LNCaP clone FGC (cell line): ENCODE data around the gene TMEM108.

Source experiments
- DNase-seq: peaks from one replicate; pipeline ENCODE4 v3.0.0-alpha.2; 2011; ENCODE audit warnings: low read depth
- H3K4me3 ChIP-seq: 2 replicates; pipeline ENCODE4 v1.5.1; 2011; ENCODE audit warnings: mild to moderate bottlenecking, low read depth, low read length, control low read depth
- TF ChIP-seq, protein P1 (sequence below): IDR thresholded peaks from 2 replicates; pipeline ENCODE4 v1.5.1; 2012; ENCODE audit warnings: mild to moderate bottlenecking; ENCODE audit not compliant: control insufficient read depth, insufficient read depth; ENCODE audit errors: extremely low read depth

TMEM108 gene

DNA sequence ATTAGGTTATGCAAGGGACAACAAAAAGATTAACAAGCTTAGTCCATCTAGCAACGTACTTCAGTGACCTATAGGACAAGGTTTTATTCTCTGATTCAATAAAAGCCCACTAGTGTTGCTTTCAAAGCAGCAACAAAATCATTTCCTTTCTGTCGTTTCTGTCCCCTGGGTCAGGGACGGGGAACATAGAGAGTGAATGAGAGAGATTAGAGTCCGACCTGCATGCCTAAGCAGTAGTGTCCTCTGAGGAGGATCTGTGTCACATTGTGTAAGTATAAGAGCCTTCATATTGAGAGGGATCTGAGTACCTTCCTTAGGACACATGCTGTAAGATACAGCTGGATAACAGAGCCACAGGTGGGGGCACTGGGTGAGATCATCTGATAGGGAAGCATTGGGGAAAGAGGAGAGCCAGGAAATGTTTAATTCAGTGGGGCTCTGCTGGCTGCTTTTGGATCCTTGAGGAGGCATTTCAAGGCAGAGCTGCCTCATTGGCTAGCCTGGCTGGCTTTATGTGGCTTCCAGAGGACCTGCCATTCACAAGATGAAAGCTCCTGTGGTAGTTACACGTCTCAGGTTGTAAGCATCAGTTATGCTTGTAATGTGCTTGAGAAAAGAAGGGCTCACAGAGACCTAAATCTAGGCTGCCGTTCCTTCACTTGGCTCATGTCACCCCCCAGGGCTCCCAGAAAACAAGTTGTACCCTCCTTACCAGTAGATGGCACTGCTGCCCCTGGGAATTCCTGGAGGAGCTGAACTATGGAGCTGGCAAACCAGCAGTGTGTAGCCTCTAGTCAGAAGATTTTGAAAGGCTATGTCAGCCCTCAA lies 2.7 kb downstream of the TMEM108 start:
- TF ChIP-seq, protein P1, sequence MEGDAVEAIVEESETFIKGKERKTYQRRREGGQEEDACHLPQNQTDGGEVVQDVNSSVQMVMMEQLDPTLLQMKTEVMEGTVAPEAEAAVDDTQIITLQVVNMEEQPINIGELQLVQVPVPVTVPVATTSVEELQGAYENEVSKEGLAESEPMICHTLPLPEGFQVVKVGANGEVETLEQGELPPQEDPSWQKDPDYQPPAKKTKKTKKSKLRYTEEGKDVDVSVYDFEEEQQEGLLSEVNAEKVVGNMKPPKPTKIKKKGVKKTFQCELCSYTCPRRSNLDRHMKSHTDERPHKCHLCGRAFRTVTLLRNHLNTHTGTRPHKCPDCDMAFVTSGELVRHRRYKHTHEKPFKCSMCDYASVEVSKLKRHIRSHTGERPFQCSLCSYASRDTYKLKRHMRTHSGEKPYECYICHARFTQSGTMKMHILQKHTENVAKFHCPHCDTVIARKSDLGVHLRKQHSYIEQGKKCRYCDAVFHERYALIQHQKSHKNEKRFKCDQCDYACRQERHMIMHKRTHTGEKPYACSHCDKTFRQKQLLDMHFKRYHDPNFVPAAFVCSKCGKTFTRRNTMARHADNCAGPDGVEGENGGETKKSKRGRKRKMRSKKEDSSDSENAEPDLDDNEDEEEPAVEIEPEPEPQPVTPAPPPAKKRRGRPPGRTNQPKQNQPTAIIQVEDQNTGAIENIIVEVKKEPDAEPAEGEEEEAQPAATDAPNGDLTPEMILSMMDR = peak; percentile 89
- DNase-seq = peak; percentile 28
- no peak overlapping the region for H3K4me3 ChIP-seq

DNA sequence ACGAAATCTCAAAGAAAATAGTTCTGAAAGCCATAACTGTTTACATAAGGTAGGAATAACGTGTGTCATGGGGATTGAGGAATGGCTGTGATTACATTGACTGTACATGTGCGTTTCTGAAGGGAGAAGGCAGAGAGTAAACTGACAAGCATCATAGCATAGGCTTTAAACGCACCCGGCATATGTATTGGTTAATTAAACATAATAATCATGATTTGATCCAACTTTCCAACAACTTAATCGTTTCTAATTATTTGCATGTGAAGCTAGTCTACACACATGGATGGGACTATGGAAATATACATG lies 3.3 kb downstream of the TMEM108 start:
- no peak overlapping the region for H3K4me3 ChIP-seq
- DNase-seq = no peak
- TF ChIP-seq, protein P1 = no peak

DNA sequence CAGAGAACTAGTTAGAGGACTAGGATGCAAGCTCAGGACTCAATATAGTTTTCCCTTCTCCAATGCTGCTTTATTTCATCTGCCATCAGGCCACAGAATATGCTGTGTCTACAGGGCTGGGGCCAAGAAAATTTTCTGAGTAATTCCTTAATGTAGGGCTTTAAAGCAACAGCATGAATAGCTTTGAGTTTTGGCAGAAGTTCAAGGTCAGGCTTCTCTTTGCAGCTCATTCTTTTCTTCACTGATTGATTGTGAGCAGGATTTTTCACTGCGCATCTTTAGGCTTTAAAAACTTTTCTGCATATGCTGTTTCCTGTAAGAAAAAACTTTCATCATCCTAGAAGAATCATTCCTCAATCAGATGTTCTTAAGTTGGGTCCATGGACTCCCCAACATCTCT lies 4.6 kb downstream of the TMEM108 start:
- TF ChIP-seq, protein P1 = no peak
- no peak for DNase-seq
- no peak overlapping the region for H3K4me3 ChIP-seq

DNA sequence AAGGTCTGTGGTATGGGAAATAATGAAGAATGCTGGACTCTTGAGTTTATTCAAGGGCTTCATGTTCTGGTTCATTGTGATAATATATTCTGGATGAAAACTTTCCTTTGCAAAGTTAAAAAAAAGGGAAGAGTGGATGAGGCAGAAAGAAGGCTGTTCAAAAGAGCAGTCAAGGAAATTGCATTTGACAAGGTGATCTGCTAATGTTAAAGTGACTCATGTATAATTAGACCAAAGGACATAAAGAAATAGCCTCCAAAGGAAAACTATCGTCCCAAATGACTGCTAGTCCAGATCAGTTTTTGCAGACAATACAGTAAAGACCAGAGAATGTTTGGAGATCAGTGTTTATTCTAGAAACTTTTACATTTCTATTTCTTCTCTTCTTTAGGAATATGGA lies 9.8 kb downstream of the TMEM108 start:
- no peak overlapping the region for H3K4me3 ChIP-seq
- TF ChIP-seq, protein P1 = no peak
- no peak for DNase-seq

DNA sequence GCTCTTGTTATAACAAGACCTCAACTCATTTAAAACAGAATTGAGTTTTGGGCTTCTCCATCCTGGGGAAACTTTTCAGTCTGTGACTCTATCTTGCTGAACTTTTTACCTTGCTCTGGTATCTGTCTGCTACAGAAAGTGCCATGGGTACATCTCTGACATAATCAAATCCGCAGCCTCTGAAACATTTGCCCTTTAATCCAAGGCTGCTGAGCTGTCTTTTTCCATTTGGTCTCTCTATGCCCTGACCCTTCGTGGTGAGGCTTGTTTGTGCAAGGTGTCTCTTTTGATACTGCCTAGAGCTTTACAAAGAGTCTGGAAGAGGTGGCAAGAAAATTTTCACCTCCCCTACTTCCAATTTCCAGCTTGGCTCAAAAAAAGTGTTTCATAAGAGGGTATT lies 11.3 kb downstream of the TMEM108 start:
- TF ChIP-seq, protein P1 = no peak
- H3K4me3 ChIP-seq = no peak overlapping the region
- DNase-seq = no peak

DNA sequence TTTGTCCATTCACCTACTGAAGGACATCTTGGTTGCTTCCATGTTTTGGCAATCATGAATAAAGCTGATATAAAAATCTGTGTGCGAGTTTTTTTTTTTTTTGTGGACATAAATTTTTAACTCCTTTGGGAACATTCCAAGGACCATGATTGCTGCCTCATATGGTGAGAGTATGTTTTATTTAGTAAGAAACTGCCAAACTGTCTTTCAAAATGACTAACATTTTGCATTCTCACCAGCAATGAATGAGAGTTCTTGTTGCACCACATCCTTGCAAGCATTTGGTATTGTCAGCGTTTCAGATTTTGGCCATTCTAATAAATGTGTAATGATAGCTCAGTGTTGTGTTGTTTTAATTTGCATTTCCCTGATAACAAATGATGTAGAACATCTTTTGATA lies 12.7 kb downstream of the TMEM108 start:
- no peak for DNase-seq
- TF ChIP-seq, protein P1 = no peak
- no peak overlapping the region for H3K4me3 ChIP-seq

DNA sequence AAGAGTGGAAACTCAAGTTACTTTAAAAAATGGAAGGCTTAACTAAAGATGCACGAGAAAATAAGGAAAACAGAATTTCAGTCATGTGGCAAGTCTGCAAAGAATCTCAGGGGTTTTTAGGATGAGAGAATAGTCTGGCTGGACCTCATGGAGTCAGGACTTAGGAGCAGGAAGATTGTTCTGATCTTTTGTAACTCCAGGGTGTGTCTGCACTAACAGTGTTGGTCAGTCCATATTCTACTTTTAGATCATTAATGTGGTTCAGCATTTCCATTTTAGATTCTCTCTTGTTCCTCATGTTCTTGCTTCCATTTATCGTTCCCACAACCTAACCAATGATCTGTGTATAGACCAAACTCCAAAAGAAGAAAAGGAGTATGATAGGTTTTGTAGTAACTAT lies 15.3 kb downstream of the TMEM108 start:
- no peak for DNase-seq
- no peak overlapping the region for H3K4me3 ChIP-seq
- TF ChIP-seq, protein P1 = no peak
